ENCODE data around the gene PCNP. TPM values are rescaled to one million over a fixed set of nuclear protein-coding genes. Genes with fewer than 3 reads are reported as not detected.
"Not testable (repeated sequence)": the region's sequence is repeated elsewhere in the genome, so short reads cannot be mapped to it uniquely, and the experiment has no call there.

PCNP gene
- total RNA-seq, 1 donor from 2014 or later: 130 TPM

- no peak for DNase-seq
Observed at GRCh38 chr3:101567528-101568317, 6.3 kb upstream of the PCNP start.

- DNase-seq: no peak
Observed at GRCh38 chr3:101571028-101571895, 2.7 kb upstream of the PCNP start.

GRCh38 chr3:101574388-101575112 is 570 bp downstream of the PCNP start:
- peak; percentile 69 for DNase-seq

- DNase-seq: no peak
Observed at GRCh38 chr3:101577286-101577685, 3.3 kb downstream of the PCNP start.

GRCh38 chr3:101588616-101589015 is 14.6 kb downstream of the PCNP start:
- DNase-seq: peak; percentile 37

GRCh38 chr3:101591071-101591470 is 17.1 kb downstream of the PCNP start:
- no peak for DNase-seq

GRCh38 chr3:101602731-101603130 is 28.8 kb downstream of the PCNP start:
- DNase-seq: no peak

- no peak for DNase-seq
Observed at GRCh38 chr3:101603184-101603583, 29.2 kb downstream of the PCNP start.

GRCh38 chr3:101605398-101605797 is 31.4 kb downstream of the PCNP start:
- DNase-seq: not testable (repeated sequence)

- no peak for DNase-seq
Observed at GRCh38 chr3:101611023-101611422, 37.0 kb downstream of the PCNP start.

GRCh38 chr3:101613014-101613413 is 39.0 kb downstream of the PCNP start:
- DNase-seq: not testable (repeated sequence)

- DNase-seq: no peak
Observed at GRCh38 chr3:101615525-101615924, 41.5 kb downstream of the PCNP start.

GRCh38 chr3:101617478-101617877 is 43.5 kb downstream of the PCNP start:
- no peak for DNase-seq

GRCh38 chr3:101618726-101619125 is 44.7 kb downstream of the PCNP start:
- DNase-seq: no peak

- DNase-seq: no peak
Observed at GRCh38 chr3:101619734-101620133, 45.8 kb downstream of the PCNP start.

- no peak for DNase-seq
Observed at GRCh38 chr3:101623656-101624055, 49.7 kb downstream of the PCNP start.

GRCh38 chr3:101624857-101625256 is 50.9 kb downstream of the PCNP start:
- DNase-seq: no peak

GRCh38 chr3:101625879-101626278 is 51.9 kb downstream of the PCNP start:
- DNase-seq: no peak

- DNase-seq: no peak
Observed at GRCh38 chr3:101629219-101629618, 55.2 kb downstream of the PCNP start.

GRCh38 chr3:101631098-101631796 is 57.3 kb downstream of the PCNP start:
- peak; percentile 72 for DNase-seq

- not testable (repeated sequence) for DNase-seq
Observed at GRCh38 chr3:101631959-101632358, 58.0 kb downstream of the PCNP start.

- no peak for DNase-seq
Observed at GRCh38 chr3:101632586-101632985, 58.6 kb downstream of the PCNP start.

All from skin of body (tissue), 2 donors.